C1 segment of cervical spinal cord (tissue), 14 donors: Measurements from ENCODE around the gene TTLL11.

Experiments
- DNase-seq, 14 donors: peaks; one replicate each; lab custom pipeline; 2025; lab: John Stamatoyannopoulos, UW

The TTLL11 gene

GRCh38 chr9:121788686-121789366, 304.3 kb downstream of the TTLL11 start:
- no peak for DNase-seq

DNA sequence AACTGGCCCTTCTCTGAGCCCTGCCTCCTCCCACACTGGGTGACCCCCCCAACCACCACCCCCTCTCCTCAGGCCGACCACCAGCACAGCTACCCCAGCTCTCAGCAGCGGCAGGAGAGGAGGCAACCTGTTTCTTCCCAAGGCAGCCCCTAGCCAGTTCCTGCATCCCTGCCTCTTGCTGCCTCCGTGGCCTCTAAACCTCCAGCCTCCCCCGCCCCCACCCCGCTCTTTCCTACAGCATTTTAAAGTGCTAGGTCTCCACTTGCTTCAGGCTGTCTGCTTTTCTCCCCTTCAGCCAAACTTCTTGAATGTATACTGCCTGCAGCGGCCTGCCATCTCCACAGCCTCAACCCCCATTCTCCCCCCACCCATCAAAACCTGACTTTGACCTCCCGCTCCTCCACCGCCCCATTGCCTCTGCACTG, 306.1 kb downstream of the TTLL11 start:
- no peak for DNase-seq

GRCh38 chr9:121786543-121786948, 306.6 kb downstream of the TTLL11 start:
- no peak for DNase-seq

- no peak for DNase-seq
Observed at GRCh38 chr9:121785673-121786542, 307.2 kb downstream of the TTLL11 start.

- no peak for DNase-seq
Observed at GRCh38 chr9:121784731-121785411, 308.2 kb downstream of the TTLL11 start.

DNA sequence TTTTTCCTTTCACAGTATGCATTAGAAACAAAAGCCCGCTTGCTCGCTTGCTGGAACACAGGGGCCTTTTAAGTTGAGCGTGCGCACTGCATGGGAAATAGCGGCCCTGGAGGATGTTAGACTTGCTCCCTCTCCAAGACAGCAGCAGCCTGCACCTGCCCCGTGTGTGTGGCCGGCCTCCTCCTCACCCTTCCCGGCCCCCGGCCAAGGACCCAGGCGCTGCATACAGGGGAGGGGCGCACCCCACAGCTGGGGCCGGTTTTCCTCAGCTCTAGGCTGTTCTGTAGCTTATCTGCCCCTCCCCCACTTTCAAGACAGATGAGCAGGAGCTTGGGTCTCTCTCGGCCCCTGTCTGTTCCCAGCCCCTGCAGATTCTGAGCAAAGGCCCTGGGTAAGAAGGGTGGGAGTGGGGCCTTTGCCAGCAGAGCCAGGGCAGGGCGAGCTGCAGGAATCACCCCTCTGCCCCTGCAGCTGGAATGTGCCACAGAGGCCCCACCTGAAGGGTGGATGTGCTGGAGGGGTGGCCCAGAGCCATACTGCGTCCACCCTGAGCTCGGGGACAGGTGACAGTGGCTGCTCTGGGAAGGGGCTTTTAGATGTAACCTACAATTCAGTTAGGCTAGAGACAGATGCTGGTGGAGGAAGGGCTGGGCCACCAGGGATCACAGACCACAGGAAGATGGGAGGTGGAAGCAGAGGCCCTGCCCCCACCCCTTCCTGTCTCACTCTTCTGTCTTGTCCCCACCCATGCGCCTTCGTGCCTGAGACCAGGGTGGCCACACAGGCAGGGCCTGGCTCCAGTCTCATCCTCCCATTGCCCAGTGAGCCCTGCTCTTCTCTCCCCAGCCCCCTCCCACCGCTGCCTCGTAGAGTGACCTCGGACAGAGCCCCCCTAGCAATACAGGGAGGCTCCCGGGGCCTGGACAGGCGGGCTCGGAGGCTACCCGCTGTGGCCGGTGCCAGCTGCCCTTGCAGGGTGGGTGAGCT, 309.3 kb downstream of the TTLL11 start:
- no peak for DNase-seq

DNA sequence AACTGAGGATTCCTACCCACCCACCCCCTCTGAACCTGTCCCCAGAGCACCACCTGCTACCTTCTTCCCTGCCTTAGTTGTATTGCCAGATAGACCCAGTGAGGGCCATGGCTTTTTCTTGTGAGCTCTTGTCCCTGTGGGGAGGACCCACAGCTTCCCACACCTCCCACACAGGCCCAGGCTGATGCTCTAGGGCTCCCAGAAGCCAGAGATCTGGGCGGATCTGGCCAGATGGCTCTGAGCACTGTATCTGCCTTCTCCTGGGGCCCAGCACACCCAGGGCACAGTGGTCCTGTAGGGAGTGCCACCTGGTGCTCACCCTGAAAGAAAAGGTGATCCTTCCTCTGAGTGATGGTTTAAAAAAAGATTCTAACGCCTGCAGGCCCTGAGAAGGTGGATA, 310.0 kb downstream of the TTLL11 start:
- DNase-seq = no peak

GRCh38 chr9:121782514-121783110, 310.5 kb downstream of the TTLL11 start:
- DNase-seq = no peak

GRCh38 chr9:121781701-121782464, 311.2 kb downstream of the TTLL11 start:
- DNase-seq = no peak

GRCh38 chr9:121781145-121781548, 312.0 kb downstream of the TTLL11 start:
- no peak for DNase-seq

DNA sequence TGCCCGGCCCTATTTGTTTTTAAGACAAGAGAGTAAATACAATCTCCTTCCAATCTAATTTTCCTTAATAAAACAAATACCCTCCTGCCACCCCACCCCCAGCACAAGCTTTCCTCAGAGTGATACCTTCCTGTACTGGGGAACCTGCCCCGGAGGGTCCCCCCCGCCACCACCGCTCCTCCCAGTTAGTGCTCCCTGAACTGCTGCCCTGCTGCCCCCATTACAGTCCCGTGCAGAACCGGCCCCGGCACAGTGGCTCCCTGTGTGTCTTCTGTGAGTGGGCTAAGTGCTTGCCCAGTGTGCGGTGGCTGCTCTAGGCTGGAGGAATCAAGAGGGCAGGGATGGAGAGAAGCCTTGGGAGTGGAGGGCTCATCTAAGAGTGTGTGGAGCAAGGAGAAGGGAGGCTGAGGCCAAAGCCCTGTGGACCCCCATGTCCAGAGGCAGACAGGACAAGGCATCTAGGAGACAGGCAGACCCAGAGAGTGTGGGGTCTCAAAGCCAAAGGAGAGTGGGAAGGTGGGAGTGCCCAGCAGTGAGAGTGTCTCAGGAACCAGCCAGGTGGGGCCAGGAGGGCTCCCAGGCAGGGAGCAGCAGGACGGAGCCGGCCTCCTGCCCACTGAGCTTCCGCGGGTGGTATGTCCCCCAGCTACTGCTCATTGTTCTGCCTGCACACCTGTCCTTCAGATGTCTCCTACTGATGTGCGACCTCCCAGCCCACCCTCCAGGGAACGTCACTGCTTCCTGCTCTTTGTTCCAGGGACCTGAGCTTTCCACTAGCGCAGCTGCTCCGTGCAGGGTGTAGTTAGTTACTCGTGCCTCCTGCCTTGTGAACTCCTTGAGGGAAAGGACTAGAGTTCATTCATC, 312.7 kb downstream of the TTLL11 start:
- no peak for DNase-seq

DNA sequence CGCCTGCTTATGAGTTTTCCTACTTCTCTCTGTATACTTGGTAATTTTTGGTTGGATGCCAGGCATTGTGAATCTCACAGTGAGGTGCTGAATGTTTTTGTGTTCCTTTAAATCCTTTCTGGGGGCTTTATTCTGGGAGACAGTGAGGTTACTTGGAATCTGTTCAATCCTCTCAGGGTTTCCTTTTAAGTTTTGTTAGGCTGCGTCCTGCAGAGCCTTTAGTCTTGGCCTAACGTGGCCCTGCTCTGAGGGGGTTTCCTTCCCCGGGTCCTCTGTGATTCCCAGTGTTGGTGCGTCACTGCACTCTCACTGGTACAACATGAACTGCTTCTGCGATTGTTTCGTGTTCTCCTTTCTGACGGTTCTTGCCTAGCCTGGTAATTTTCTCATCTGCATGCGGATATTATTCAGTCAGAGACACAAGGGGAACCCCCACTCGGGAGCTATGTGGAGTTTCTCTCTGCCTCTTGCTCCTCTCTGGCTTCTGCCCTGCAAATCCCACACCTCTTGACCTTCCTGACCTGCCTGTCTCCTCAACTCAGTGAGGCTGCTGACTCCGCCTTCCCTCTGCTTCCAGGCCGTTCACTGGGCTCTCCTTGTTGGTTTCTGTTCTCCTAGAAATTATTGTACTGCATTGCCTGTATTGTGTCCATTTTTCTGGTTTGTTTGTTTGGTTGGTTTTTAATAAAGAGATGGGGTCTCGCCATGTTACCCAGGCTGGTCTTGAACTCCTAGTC, 313.6 kb downstream of the TTLL11 start:
- peak in 2 of 14 donors; percentile 10 to 45 for DNase-seq

- peak in 1 of 14 donors; percentile 93 for DNase-seq
Observed at GRCh38 chr9:121778252-121779225, 314.6 kb downstream of the TTLL11 start.

GRCh38 chr9:121776739-121777637, 316.1 kb downstream of the TTLL11 start:
- no peak for DNase-seq

DNA sequence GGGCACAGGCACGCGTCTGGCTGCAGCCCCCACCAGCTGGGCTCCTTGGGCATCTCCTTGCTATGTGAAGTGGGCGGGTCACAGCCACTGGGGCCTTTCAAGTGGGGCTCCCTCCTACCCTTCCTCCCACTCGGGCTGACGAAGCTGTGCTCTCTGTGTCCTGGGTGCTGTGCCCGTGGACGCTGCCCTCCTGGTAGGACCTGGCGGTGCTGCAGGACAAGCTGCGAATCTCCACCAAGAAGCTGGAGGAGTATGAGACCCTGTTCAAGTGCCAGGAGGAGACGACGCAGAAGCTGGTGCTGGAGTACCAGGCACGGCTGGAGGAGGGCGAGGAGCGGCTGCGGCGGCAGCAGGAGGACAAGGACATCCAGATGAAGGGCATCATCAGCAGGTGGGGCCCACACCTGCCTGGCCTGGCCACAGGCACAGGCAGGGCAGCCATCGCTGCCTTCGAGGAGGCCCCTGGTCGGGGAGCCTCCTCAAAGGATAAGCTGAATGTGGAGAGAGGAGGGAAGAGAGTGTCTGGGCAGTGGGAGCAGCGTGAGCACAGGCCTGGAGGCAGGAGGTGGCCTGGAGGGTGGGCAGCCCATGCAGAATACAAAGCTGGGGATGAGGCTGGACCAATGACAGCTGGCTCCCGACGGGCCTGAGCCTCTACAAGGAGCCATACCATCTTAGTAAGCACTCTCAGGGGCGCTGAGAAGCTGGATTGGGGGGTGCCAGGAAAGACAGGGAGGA, 316.9 kb downstream of the TTLL11 start:
- DNase-seq = no peak
